Trophoblast cell (in vitro differentiated cells and primary cell): ENCODE measurements around the gene GGT7.
"Not testable (repeated sequence)": the region's sequence is repeated elsewhere in the genome, so short reads cannot be mapped to it uniquely, and the experiment has no call there.

Experiments used
- DNase-seq, 2 donors: peaks; one replicate each; pipeline ENCODE4 v3.0.0-alpha.2; 2016
- H2AFZ ChIP-seq: 2 replicates; pipeline ENCODE4 v1.6.1; 2013; ENCODE audit warnings: low read length, moderate library complexity, mild to moderate bottlenecking; ENCODE audit not compliant: insufficient read depth, poor library complexity
- H2AK5ac ChIP-seq: 2 replicates; pipeline ENCODE4 v1.6.1; 2013; ENCODE audit warnings: mild to moderate bottlenecking, low read length
- H2BK120ac ChIP-seq: 2 replicates; pipeline ENCODE4 v1.6.1; 2013; ENCODE audit warnings: low read length, mild to moderate bottlenecking, moderate library complexity; ENCODE audit not compliant: insufficient read depth, poor library complexity
- H2BK12ac ChIP-seq: 2 replicates; pipeline ENCODE4 v1.6.1; 2013; ENCODE audit warnings: mild to moderate bottlenecking, low read length, moderate library complexity
- H2BK5ac ChIP-seq: 2 replicates; pipeline ENCODE4 v1.6.1; 2013; ENCODE audit warnings: low read length, low read depth, moderate library complexity, mild to moderate bottlenecking; ENCODE audit not compliant: poor library complexity
- H3K14ac ChIP-seq: 2 replicates; pipeline ENCODE4 v1.6.1; 2013; ENCODE audit warnings: mild to moderate bottlenecking, low read length
- H3K18ac ChIP-seq: 2 replicates; pipeline ENCODE4 v1.6.1; 2013; ENCODE audit warnings: mild to moderate bottlenecking, low read length
- H3K23ac ChIP-seq: 2 replicates; pipeline ENCODE4 v1.6.1; 2013; ENCODE audit warnings: low read length
- H3K27ac ChIP-seq: 2 replicates; pipeline ENCODE4 v1.5.1; 2013; ENCODE audit warnings: low read depth, mild to moderate bottlenecking, inconsistent platforms, low read length, moderate library complexity
- H3K27me3 ChIP-seq: 2 replicates; pipeline ENCODE4 v1.6.1; 2013; ENCODE audit warnings: inconsistent platforms, mild to moderate bottlenecking, low read length, moderate library complexity; ENCODE audit not compliant: insufficient read depth
- H3K36me3 ChIP-seq, 2 experiments: 1 replicate in 1 of 2; 2 replicates in 1 of 2; pipeline ENCODE4 v1.6.1; 2013; ENCODE audit warnings: low read length in 2 of 2, mild to moderate bottlenecking in 2 of 2, moderate library complexity in 1 of 2; ENCODE audit not compliant: insufficient read depth in 2 of 2, control insufficient read depth in 1 of 2
- H3K4ac ChIP-seq: 2 replicates; pipeline ENCODE4 v1.6.1; 2013; ENCODE audit warnings: low read depth, mild to moderate bottlenecking, low read length, moderate library complexity
- H3K4me1 ChIP-seq, 2 experiments: 1 replicate in 1 of 2; 2 replicates in 1 of 2; pipeline ENCODE4 v1.6.1; 2013; ENCODE audit warnings: low read length in 2 of 2, mild to moderate bottlenecking in 2 of 2, moderate library complexity in 1 of 2; ENCODE audit not compliant: insufficient read depth in 2 of 2, control insufficient read depth in 1 of 2
- H3K4me2 ChIP-seq: 2 replicates; pipeline ENCODE4 v1.6.1; 2013; ENCODE audit warnings: inconsistent platforms, mild to moderate bottlenecking, low read length, moderate library complexity
- H3K4me3 ChIP-seq: 2 replicates; pipeline ENCODE4 v1.5.1; 2013; ENCODE audit warnings: mild to moderate bottlenecking, low read depth, low read length, inconsistent platforms
- H3K79me1 ChIP-seq: one replicate; pipeline ENCODE4 v1.6.1; 2013; ENCODE audit warnings: low read length
- H3K79me2 ChIP-seq: 2 replicates; pipeline ENCODE4 v1.6.1; 2013; ENCODE audit warnings: low read length, mild to moderate bottlenecking; ENCODE audit not compliant: control insufficient read depth, insufficient read depth, poor library complexity
- H3K9ac ChIP-seq: 2 replicates; pipeline ENCODE4 v1.6.1; 2013; ENCODE audit warnings: mild to moderate bottlenecking, low read length
- H3K9me3 ChIP-seq: 2 replicates; pipeline ENCODE4 v1.6.1; 2013; ENCODE audit warnings: low read depth, mild to moderate bottlenecking, control low read depth, inconsistent platforms, low read length; ENCODE audit not compliant: insufficient read depth
- H4K12ac ChIP-seq: 2 replicates; pipeline ENCODE4 v1.6.1; 2013; ENCODE audit warnings: low read depth, mild to moderate bottlenecking, low read length, moderate library complexity
- H4K8ac ChIP-seq: 2 replicates; pipeline ENCODE4 v1.6.1; 2013; ENCODE audit warnings: low read depth, mild to moderate bottlenecking, low read length, moderate library complexity
- H4K91ac ChIP-seq: one replicate; pipeline ENCODE4 v1.6.1; 2013; ENCODE audit warnings: low read depth, mild to moderate bottlenecking, low read length, moderate library complexity
- WGBS: extraction: QIAGEN DNeasy Blood & Tissue Kit; methylation state at CpG from one replicate; pipeline ENCODE4 v1.1.7; 2013; ENCODE audit warnings: missing lambda C conversion rate; ENCODE audit not compliant: insufficient read length, insufficient coverage; ENCODE audit errors: extremely low coverage; 5-methylcytosine and 5-hydroxymethylcytosine counted together

Gene GGT7

DNA sequence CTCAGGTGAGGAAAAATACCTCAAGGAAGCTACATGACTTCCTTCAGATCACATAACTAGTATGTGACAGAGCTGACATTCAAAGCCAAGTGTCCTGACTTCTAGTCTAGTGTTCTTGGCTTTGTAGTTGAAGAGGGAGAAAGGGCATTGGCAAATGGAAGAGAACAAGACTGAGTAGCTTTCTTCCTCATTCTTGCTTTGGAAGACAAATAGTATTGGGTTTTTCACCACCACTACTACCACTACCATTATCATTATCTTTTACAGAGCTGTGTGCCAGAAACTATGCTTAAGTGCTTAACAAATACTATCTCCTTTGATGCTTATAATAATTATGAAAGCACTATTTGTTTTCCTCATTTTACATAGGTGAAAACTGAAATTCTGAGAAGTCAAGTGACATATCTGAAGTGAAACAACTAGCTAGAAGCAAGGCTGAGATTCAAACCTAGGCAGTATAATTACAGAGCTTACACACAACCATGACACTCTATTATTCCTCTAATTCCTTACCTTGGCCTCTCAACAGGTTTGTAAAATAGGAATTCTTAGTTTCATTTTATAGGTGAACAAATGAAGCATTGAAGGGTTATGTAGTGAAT lies 10.5 kb upstream of the GGT7 start:
- no peak overlapping the region for H3K27ac ChIP-seq
- H2BK120ac ChIP-seq = no peak overlapping the region
- no peak overlapping the region for H3K23ac ChIP-seq
- no peak overlapping the region for H2AFZ ChIP-seq
- H3K9me3 ChIP-seq = no peaks in the 10 kb centered on the region
- H3K4me2 ChIP-seq = no peak overlapping the region
- no peak overlapping the region for H3K18ac ChIP-seq
- H3K4me3 ChIP-seq = no peak overlapping the region
- H4K8ac ChIP-seq = no peak overlapping the region
- no peak overlapping the region for H2BK5ac ChIP-seq
- H3K27me3 ChIP-seq = no peaks in the 10 kb centered on the region
- H2AK5ac ChIP-seq = no peak overlapping the region
- no peak overlapping the region for H2BK12ac ChIP-seq
- no peaks in the 10 kb centered on the region for H3K79me1 ChIP-seq
- no peak overlapping the region for H3K4ac ChIP-seq
- no peak for DNase-seq
- no peak overlapping the region for H4K91ac ChIP-seq
- H3K36me3 ChIP-seq = peaks cover 9 to 12% of the 10 kb centered on the region in 2 experiments
- no peak overlapping the region for H4K12ac ChIP-seq
- H3K14ac ChIP-seq = no peak overlapping the region
- H3K9ac ChIP-seq = no peak overlapping the region
- H3K79me2 ChIP-seq = no peaks in the 10 kb centered on the region
- no peaks in the 10 kb centered on the region for H3K4me1 ChIP-seq

GRCh38 chr20:34881689-34882088 lies 9.0 kb upstream of the GGT7 start:
- no peak overlapping the region for H3K23ac ChIP-seq
- H3K27me3 ChIP-seq = no peaks in the 10 kb centered on the region

GRCh38 chr20:34880971-34881370 lies 8.3 kb upstream of the GGT7 start:
- H3K4ac ChIP-seq, H3K9me3 ChIP-seq, H3K27me3 ChIP-seq, H3K9ac ChIP-seq, H3K36me3 ChIP-seq, H3K79me2 ChIP-seq, H3K23ac ChIP-seq, H4K8ac ChIP-seq, DNase-seq, H2AFZ ChIP-seq, H4K91ac ChIP-seq, H3K27ac ChIP-seq, H2AK5ac ChIP-seq, H3K4me1 ChIP-seq, H4K12ac ChIP-seq, H2BK120ac ChIP-seq, H3K4me2 ChIP-seq, H3K4me3 ChIP-seq, H3K14ac ChIP-seq, H2BK12ac ChIP-seq, H3K18ac ChIP-seq, H3K79me1 ChIP-seq, H2BK5ac ChIP-seq: not testable (repeated sequence)
- no CpG with 5 or more reads among the region's 7 CpGs for WGBS

More at GRCh38 chr20:34881689-34882088, 9.0 kb upstream of the GGT7 start:
- Histone ChIP-seq H2BK120ac (no peak overlapping the region), H2BK12ac (no peak overlapping the region), H3K79me2 (peaks cover 3% of the 10 kb centered on the region), H3K9me3 (no peaks in the 10 kb centered on the region), H3K36me3 (peaks cover 8 to 9% of the 10 kb centered on the region in 2 experiments), H3K27ac (no peak overlapping the region), H3K4ac (no peak overlapping the region), H4K12ac (no peak overlapping the region), H4K91ac (no peak overlapping the region), H3K18ac (no peak overlapping the region), H3K79me1 (peaks cover under 1% of the 10 kb centered on the region), H3K9ac (no peak overlapping the region), H3K4me1 (peaks cover 0 to 4% of the 10 kb centered on the region in 2 experiments), H2BK5ac (no peak overlapping the region), H3K14ac (no peak overlapping the region), H2AK5ac (no peak overlapping the region), H3K4me2 (no peak overlapping the region), H4K8ac (no peak overlapping the region), H3K4me3 (no peak overlapping the region), H2AFZ (no peak overlapping the region)
- no peak for DNase-seq
- WGBS = no CpG with 5 or more reads among the region's 2 CpGs

DNA sequence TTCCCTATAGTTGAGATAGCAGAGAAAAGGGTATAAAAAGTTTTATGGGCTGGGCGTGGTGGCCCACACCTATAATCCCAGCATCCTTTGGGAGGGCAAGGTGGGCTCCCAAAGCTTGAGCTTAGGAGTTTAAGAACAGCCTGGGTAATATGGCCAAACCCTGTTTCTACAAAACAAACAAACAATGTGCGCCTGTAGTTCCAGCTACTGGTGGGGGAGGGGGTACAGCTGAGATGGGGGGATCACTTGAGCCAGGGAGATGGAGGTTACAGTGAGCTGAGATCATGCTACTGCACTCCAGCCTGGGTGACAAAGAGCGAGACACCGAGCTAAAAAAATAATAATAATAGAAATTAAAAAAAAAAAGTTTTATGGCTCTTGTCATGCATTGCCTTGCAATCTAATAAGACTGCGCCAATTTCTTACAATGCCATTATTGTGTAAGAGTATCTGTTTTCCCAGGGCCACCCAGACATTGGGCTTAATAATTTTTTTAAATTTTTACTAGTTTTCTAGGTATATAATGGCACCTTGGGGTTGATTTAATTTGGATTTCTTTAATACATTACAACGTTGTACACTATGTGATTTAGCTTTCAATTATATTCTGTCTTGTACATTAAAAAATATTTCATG lies 7.7 kb upstream of the GGT7 start:
- no peaks in the 10 kb centered on the region for H3K27me3 ChIP-seq
- H2BK12ac ChIP-seq = no peak overlapping the region
- H2AK5ac ChIP-seq = no peak overlapping the region
- H3K79me2 ChIP-seq = peaks cover 5% of the 10 kb centered on the region
- peaks cover 8 to 9% of the 10 kb centered on the region in 2 experiments for H3K36me3 ChIP-seq
- no peak overlapping the region for H3K4me3 ChIP-seq
- no peaks in the 10 kb centered on the region for H3K9me3 ChIP-seq
- no peak overlapping the region for H3K4ac ChIP-seq
- H3K14ac ChIP-seq = no peak overlapping the region
- H3K4me2 ChIP-seq = no peak overlapping the region
- H3K4me1 ChIP-seq = peaks cover 0 to 5% of the 10 kb centered on the region in 2 experiments
- H3K79me1 ChIP-seq = peaks cover 3% of the 10 kb centered on the region
- H4K91ac ChIP-seq = no peak overlapping the region
- no CpG with 5 or more reads among the region's 6 CpGs for WGBS
- H3K18ac ChIP-seq = no peak overlapping the region
- H4K12ac ChIP-seq = no peak overlapping the region
- H3K23ac ChIP-seq = no peak overlapping the region
- no peak overlapping the region for H2AFZ ChIP-seq
- no peak overlapping the region for H3K9ac ChIP-seq
- no peak for DNase-seq
- H3K27ac ChIP-seq = no peak overlapping the region
- H2BK120ac ChIP-seq = no peak overlapping the region
- H4K8ac ChIP-seq = no peak overlapping the region
- H2BK5ac ChIP-seq = no peak overlapping the region
